HG03108 (cell line): ENCODE results near the gene PACSIN2.
"Not testable (repeated sequence)": the region's sequence is repeated elsewhere in the genome, so short reads cannot be mapped to it uniquely, and the experiment has no call there.

ENCODE experiments used
- ATAC-seq: cut with Tn5 transposase; IDR thresholded peaks from one replicate; pipeline ENCODE4 v1.9.1; 2021; ENCODE audit warnings: moderate library complexity; ENCODE audit not compliant: unreplicated experiment

Gene PACSIN2

DNA sequence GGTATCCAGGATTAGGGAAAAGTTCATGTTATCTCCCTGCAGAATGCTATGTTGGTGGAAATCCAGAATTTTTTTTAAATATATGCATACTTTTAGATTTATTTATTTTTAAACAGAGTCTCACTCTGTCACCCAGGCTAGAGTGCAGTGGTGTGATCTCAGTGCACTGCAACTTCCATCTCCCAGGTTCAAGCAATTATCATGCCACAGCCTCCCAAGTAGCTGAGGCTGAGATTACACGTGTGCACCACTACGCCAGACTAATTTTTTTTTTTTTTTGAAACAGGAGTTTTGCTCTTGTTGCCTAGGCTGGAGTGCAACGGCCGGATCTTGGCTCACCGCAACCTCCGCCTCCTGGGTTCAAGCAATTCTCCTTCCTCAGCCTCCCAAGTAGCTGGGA is 2.6 kb downstream of the PACSIN2 start:
- no peak for ATAC-seq

DNA sequence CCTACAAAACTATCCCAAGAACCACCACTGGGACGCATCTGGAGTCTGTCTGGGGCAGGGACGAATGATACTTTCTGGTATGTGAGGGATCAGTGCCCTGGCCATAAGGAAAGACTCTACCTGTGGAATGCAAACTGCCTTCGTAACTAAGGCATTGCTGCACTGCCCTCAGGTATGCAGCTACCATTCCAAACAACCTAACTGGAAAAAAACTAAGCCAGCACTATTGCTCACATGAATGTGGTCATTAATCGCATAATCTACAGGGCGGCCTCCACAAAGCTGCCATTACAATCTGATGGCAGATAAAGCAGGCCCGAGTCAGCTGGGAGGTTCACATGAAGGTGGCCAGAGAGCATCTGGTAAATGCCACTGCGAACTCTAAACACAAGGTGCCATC is 3.9 kb downstream of the PACSIN2 start:
- ATAC-seq: no peak

DNA sequence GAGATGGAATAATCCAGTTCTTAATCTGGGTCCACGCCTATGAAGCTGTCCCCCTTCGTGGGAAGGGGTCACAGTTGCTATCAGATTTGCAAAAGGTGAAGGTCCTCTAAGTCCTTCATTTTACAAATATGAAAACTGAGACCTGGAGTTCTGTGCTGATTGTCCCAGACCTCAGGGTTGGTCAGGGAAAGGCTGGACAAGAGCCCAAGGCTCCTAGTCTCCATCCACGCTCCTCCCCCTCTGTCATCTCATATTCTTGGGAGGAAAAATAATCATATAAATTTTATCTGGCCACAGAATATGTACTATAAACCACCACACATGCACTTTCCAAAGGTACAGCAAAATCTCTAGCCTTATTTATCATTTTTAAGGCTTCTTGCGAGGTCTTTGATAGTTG is 5.5 kb downstream of the PACSIN2 start:
- ATAC-seq: no peak

DNA sequence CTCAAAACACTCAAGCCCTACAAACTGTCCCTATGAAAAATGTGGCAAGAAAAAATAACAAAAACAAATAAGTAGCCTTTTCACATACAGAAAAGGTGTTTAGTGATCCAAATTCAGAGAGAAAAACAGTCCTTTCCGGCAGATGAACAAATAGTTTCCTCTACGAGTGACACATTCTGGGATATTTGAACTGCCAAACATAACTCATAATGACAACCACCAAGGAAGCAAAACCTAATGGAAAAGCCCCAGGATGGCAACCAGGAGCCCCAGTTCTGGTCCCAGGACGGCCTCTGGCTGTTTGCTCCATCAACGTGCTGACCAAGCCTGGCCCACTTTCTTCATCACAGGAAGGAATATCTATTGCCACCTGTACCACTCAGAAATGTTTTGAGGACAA is 6.0 kb downstream of the PACSIN2 start:
- ATAC-seq: no peak

DNA sequence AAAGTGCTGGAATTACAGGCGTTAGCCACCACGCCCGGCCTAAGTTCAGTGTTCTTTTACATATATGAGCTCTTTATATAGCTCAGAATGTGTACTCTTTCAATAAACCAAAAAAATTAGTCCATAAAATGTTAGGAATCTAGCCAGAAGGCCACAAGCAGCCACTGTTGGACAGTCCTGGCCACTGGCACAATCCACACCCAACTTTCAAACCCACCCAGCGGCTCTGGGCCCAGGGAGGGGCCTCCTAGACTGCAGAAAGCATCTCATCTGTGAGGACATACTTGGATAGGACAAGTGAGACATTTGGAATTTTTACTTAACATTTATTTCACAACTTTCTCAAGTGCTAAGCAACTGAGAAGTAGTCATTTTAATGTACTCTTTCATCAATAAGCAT is 6.4 kb downstream of the PACSIN2 start:
- ATAC-seq: no peak

DNA sequence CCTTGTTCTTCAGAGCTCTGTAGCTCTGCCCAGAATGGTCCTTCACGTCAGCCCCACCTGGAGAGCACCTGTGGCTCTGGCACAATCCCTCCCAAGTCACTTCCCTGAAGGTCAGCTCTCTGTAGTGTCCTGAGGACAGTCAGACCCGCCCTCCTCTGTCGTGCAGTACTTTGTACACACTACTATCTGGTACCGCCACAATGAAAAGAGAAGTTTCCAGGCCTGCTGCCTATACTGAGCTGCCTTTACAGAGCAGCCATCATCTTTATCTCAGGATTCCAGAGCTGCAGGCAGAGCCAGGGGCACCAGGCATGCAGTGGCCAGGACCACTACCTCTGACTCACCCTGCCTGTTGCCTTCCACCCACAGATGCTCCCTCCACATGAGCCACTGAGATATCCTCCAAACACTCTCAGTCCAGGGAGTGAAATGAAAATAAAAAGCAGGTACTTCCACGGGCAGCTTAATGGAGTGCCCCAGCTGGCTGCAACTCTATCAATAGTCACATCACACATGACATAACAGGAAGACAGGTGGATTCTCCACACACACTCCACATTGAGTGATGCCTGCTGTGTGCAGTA is 7.3 kb downstream of the PACSIN2 start:
- ATAC-seq: no peak

DNA sequence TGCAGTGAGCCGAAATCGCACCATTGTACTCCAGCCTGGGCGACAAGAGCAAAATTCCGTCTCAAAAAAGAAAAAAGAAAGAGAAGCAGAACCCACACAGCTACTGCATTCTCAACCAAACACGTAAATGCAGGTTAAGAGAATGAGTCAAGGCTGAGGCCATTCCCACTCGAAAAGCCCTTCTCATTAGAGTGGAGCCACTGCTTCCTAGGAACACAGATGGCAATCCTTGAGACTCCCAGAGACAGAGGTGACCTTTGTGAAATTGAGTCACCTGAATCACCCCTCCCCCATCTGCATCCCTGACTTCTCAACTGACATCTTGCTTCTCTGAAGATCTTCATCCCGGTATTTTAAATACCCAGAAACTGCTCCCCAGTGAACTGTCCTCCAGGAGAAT is 8.2 kb downstream of the PACSIN2 start:
- ATAC-seq: no peak

DNA sequence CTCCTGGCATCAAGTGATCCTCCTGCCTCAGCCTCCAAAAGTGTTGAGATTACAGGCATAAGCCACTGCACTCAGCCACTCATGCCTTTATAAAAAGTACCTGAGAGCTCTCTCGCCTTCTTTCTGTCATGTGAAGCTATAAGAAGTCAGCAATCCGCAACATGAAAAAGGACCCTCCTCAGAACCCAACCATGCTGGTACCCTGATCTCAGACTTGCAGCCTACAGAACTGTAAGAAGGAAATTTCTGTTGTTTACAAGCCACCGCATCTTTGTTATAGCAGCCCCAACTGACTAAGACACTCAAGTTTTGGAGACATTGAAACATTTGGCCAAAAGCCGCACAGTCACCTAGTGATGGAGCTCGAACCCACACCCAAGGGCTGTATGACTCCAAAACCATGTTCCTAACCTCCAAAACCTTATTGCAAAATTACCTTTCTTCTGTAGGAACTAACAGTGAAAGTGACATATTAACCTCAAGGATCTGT is 8.9 kb downstream of the PACSIN2 start:
- no peak for ATAC-seq

DNA sequence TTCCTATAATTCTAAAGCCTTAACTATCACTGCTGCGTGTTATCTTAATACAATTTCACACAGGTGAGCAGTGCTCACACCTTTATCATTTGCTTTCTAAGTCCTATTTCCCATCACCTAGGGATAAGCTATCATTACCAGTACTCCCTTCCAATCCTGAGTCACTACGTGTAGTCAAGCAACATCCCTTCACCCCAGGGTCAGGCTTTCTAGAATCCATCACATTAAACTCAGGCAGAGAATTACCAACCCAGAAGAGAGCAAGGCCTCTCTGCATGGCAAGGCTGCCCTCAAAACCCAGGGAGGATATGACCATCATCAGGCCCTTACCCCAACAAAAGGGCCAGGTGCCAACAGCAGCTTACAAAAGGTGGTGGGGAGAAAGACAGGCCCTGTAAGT is 9.8 kb downstream of the PACSIN2 start:
- no peak for ATAC-seq

DNA sequence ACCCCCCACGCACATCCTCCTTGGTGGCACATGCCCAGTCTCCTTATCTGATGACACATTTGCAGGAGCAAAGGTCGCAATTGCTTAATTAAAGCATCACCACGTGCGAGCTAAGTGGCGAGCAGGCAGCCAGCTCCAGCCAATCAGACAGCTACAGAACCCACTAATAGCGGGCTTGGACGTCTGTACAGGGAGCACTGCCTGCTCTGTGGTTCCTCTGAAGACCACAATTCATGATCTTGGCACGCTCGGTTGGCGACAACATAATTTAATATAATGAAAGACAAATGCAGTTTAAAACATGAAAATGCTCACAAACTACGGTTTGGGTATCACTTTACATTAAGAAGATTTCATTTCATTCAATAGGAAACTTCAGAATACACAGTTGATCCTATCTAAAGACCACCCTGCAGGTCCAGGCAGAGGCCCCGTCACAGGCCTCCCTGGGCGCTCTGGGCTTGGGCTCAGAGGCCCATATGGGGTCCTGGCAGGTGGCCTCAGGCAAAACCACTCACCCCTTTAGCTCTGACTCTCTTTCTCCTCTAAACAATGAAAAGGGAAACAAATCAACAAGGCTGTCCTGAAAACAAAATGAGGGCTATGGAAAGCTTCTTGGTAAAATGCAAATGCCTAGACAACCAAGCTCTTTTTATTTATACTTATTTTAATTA is 10.4 kb downstream of the PACSIN2 start:
- ATAC-seq: no peak

DNA sequence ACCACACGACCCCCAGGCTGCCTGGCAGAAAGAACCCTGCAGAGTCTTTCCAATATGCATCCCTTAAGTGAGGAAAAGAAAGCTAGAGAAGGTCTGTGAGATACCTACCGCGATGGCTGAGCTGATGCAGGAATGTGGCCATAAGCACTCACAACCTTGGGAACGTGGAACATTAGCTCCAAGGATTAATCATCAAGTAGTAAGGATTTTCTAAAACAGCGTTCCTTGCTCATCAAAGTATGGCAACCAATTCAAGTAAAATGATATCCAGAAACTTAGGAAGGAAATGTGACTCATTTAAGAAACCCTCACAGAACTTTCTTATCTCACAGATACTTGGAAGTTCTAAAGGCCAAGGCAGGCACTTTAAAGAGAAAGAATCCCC is 12.8 kb downstream of the PACSIN2 start:
- no peak for ATAC-seq

DNA sequence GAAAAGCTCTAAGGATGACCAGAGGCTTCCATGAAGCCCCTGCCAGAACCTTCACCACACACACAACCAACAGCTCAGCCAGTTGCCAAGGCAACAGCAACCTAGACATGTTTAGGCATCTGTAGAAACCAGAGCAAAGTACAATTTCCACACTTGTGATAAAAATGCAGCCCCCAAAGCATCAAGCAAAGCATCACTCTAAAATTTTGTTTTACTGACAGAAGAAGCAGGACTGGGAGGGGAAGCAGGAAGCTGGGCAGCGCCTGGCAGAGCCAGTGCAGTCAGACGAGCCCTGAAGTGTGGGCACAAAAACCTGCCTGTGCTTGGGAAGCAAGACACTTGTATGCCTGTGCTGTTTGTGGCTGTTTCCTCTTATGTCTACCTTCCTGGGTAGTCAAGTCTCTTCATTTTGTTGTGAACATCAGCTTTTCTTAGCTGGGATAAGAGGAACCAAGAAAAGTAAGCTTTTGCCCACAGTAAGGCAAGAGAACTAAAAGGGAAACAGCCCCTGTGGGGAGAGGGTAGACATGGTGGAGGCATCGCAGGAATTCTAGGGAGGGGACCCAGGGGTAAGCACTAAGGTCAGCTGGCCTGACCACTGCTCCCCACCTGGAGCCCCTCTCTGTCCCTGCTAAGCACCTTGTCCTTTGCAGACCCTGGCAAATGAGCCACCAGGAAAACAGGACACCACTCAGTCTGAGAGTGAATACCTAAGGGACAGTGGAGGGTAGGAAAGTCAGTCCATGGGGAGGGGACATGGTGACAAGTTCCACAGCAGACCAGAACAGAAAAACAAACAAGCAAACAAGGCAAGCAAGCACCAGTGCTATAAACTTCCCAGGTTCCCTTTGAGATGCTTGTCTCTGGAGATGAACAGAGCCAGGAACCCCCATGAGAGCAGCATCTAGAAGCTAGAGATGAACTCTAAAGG is 13.4 kb downstream of the PACSIN2 start:
- no peak for ATAC-seq

DNA sequence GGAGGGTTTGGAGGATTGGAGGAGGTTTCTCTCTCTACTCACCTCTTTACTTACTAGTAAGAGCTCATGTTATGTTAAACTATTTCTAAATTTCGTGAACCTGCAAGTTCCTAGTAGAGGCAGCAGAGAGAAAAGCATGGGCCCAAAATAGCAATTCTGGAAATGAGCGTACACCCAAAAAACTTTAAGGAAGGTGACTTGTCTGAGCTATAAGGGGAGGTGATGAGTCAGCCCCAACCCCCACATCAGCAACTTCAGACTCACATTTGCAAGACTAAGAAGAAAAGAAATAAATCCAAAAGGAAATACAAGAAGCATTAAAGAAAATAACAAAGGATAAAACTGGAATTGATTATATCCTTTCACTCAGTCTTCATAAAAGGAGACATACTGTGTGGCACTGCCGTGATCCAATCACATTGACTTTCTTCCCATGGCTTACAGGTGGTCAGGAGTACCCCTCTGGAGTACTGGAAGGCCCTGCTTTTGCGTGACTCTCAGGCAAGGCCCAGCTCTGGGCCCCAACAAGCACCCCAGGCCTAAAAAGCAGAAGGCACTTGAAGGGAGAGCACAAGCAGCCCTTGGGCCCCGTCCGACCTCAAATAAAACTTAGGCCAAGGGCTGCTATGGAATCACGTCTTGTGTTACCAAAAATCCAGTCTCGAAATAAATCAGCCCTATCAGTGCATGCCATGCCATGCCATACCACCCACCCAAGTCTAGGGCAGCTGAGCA is 14.3 kb downstream of the PACSIN2 start:
- ATAC-seq: no peak

DNA sequence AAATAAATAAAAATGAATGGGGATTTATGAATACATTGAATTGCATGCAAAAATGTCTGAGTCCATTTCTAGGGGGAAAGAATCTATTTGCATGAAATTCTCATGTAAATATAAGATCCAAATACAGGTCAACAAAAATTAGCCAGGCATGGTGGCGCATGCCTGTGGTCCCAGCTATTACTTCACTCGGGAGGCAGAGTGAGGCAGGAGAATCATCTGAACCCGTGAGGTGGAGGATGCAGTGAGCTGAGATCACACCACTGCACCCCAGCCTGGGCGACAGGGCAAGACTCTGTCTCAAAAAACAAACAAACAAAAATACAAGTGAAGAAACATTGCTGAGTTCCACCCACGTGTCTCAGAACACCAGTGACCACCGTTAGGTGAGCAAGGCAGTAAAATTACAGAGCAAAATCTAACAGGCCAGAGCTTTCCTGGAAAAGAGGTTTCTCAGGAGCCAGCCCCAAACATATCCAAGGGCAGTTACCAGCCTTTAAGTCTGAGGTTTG is 17.3 kb downstream of the PACSIN2 start:
- ATAC-seq: no peak

DNA sequence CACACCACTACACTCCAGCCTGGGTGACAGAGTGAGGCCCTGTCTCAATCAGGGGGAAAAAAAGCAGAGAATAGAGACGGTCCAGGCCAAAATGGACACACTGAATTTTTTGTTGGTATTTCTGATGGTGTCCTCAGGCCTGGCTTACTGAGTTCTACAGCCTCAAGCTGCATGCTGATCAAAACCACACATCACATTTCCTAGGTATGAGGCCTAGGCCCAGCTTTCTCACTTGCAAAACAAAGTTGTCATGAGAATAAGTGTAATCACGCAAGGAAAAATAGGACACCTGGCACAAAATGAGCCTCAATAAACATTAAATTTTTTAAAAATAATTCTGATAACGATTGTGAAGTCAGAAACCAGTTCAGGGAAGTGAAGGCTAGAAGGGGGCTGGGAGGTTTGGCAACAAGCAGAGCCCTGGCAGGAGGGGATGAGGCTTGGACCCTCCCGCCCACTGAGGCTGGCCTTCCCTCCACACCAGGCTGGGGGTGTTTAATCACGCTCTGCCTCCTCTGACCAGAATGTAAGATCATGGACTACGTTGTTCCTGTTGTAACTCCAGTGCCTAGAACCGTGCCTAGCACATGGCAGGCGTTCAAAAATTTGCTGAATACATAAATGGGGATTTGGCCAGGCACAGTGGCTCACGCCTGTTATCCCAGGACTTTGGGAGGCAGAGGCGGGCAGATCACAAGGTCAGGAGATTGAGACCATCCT is 18.1 kb downstream of the PACSIN2 start:
- no peak for ATAC-seq

DNA sequence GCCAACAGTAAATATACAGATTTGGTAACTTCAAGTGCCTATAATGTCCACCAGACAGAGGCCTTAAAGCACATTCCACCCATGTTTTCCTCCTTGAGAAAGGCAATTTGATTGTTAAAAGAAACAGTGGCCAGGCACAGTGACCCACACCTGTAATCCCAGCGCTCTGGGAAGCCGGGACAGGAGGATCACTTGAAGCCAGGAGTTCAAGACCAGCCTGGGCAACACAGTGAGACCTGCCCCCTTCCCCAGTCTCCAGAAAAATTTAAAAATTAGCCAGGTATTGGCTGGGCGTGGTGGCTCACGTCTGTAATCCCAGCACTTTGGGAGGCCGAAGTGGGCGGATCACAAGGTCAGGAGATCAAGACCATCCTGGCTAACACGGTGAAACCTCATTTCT is 19.3 kb downstream of the PACSIN2 start:
- not testable (repeated sequence) for ATAC-seq

DNA sequence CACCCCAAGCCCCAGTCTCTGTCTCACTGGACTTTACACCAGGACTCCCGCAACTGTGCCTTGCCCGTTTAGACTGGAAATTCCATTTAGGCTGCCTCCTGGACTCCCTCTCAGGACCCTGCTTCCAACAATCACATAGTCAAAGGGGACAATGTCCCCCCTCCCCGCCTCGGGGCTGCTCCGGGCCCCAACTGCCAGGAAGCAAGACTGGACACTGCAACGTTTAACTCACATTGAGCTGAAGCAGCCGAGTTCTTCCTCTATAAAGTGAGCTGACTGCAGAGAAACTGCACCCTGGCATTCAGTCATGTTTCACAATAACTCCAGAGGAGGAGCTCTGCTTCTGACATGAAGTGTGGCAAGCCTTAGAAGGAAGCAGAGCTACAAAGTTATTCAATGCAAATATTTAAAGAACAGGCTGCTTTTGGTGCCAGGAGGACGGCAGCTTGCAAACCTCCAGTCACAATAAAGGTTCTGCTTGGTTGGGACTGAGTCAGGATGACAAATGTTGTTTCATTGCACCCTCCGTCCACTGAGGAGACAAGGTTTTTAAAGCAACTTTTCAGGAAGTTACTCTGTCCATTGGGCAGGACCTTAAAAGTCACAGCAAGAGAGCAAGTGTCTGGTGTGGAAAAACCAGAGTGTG is 19.9 kb downstream of the PACSIN2 start:
- ATAC-seq: no peak

DNA sequence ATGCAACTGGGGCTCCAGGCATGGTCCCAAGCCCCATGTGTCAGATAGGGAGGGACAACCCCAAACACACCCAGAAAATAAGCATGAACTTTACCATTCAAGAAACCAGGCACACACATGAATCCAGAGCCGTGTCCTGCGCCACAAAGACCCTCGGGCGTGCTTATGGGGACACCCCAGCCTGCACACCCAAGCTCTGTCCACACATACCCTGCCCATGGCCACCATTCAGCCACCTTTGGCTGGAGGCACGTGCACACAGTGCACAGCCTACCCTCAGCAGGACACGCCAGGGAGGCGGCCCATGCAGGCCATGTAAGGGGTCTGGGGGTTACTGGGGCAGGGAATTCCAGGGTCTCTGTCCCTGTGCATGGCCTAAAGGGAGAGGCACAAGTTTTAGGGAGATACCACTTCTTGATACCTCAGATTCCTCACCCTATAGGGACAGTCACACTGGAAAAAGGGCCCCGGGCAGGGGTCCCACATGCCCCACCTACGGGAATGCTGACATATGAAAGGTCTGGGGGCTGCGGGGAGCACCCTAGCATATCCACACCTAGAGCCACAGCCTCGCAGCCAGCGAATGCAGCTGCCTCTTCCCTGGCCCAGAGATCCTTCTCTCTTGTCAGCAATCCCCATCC is 20.6 kb downstream of the PACSIN2 start:
- ATAC-seq: no peak

DNA sequence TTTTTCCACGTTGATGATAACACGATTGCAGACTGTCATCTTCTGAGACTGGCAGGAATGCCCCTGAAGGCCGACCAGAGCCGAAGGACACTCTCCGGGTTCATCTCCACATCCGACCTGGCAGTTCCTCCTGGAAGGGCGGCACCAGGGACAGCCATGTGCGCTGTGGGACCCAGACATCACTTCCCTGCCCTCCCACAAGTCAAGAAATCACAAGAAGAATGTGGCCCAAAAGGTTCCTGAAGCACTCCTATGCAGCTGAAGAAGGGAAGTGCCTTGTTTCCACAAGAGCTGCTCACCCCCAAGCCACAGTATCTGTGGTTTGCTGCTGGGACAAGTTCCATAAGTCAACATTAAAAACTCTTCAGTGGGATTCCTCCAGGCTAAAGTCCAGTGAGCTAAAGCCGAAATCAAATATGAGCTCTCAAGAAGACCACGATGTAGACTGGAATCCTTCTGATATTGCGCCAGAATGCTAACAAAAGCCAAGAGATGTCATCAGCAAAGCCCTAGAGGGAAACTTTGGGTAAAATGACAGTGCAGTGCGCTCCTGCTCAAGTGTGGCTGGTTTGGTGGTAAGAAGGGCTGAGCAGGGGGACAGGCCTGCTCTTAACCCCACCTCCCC is 21.2 kb downstream of the PACSIN2 start:
- no peak for ATAC-seq
